NOMO-1 treated with DMSO at 0.1 percent for 48 hours (cell line): Measurements from ENCODE around the gene FHIT.

ENCODE experiments used
- DNase-seq: peaks from one replicate; lab custom pipeline; 2025; ENCODE audit not compliant: unreplicated experiment; lab: John Stamatoyannopoulos, UW

FHIT gene

GRCh38 chr3:60867200-60867599 is 384.1 kb downstream of the FHIT start:
- DNase-seq: no peak

- peak; percentile 92 for DNase-seq
Observed at GRCh38 chr3:60856257-60857046, 394.8 kb downstream of the FHIT start.

GRCh38 chr3:60855250-60855649 is 396.0 kb downstream of the FHIT start:
- DNase-seq: peak; percentile 82

- peak; percentile 54 for DNase-seq
Observed at GRCh38 chr3:60854791-60855190, 396.5 kb downstream of the FHIT start.

- DNase-seq: no peak
Observed at GRCh38 chr3:60847791-60848190, 403.5 kb downstream of the FHIT start.

- no peak for DNase-seq
Observed at GRCh38 chr3:60844256-60844655, 407.0 kb downstream of the FHIT start.

GRCh38 chr3:60841355-60841754 is 409.9 kb downstream of the FHIT start:
- no peak for DNase-seq

GRCh38 chr3:60839246-60839645 is 412.0 kb downstream of the FHIT start:
- DNase-seq: no peak

- no peak for DNase-seq
Observed at GRCh38 chr3:60835796-60836195, 415.5 kb downstream of the FHIT start.

GRCh38 chr3:60829058-60829457 is 422.2 kb downstream of the FHIT start:
- DNase-seq: no peak

GRCh38 chr3:60827666-60828065 is 423.6 kb downstream of the FHIT start:
- DNase-seq: no peak

- DNase-seq: no peak
Observed at GRCh38 chr3:60826511-60826910, 424.7 kb downstream of the FHIT start.

- DNase-seq: peak; percentile 17
Observed at GRCh38 chr3:60812502-60812901, 438.8 kb downstream of the FHIT start.

- DNase-seq: no peak
Observed at GRCh38 chr3:60810881-60811280, 440.4 kb downstream of the FHIT start.

- DNase-seq: peak; percentile 3
Observed at GRCh38 chr3:60809857-60810610, 441.2 kb downstream of the FHIT start.

- DNase-seq: no peak
Observed at GRCh38 chr3:60803216-60804173, 447.8 kb downstream of the FHIT start.

GRCh38 chr3:60801307-60801706 is 449.9 kb downstream of the FHIT start:
- no peak for DNase-seq

GRCh38 chr3:60798456-60798855 is 452.8 kb downstream of the FHIT start:
- DNase-seq: no peak

- no peak for DNase-seq
Observed at GRCh38 chr3:60792249-60792852, 458.9 kb downstream of the FHIT start.

- DNase-seq: no peak
Observed at GRCh38 chr3:60788185-60788584, 463.1 kb downstream of the FHIT start.

GRCh38 chr3:60781935-60782334 is 469.3 kb downstream of the FHIT start:
- no peak for DNase-seq
